HG03521 (cell line): ENCODE results near the gene NME2.
A peak's percentile ranks its signal among the peaks of the same experiment; 100 is the strongest.
"Not testable (repeated sequence)": the region's sequence is repeated elsewhere in the genome, so short reads cannot be mapped to it uniquely, and the experiment has no call there.

ENCODE experiments used
- ATAC-seq: cut with Tn5 transposase; IDR thresholded peaks from one replicate; pipeline ENCODE4 v1.9.1; 2021; ENCODE audit warnings: mild to moderate bottlenecking, moderate library complexity; ENCODE audit not compliant: unreplicated experiment

NME2 gene

GRCh38 chr17:51152766-51153209, 13.4 kb upstream of the NME2 start:
- no peak for ATAC-seq

- peak; percentile 95 for ATAC-seq
Observed at GRCh38 chr17:51153210-51154072, 12.8 kb upstream of the NME2 start, which contains the start of gene NME1. NME1 (plus strand) TSS chr17:51153559; CDS start chr17:51155655, 2,096 bp downstream.

GRCh38 chr17:51154176-51154575, 12.0 kb upstream of the NME2 start:
- ATAC-seq = no peak

GRCh38 chr17:51155416-51155815, 10.8 kb upstream of the NME2 start:
- no peak for ATAC-seq

- ATAC-seq = no peak
Observed at GRCh38 chr17:51159604-51160003, 6.6 kb upstream of the NME2 start.

GRCh38 chr17:51161541-51161940, 4.7 kb upstream of the NME2 start:
- ATAC-seq = no peak

- no peak for ATAC-seq
Observed at GRCh38 chr17:51164911-51165679, 1.1 kb upstream of the NME2 start.

GRCh38 chr17:51165680-51166197, 472 bp upstream of the NME2 start:
- peak; percentile 18 for ATAC-seq

GRCh38 chr17:51166987-51167931, 1.0 kb downstream of the NME2 start:
- peak; percentile 41 for ATAC-seq

- ATAC-seq = no peak
Observed at GRCh38 chr17:51169340-51169739, 3.1 kb downstream of the NME2 start.

GRCh38 chr17:51170736-51171135, 4.5 kb downstream of the NME2 start:
- ATAC-seq = no peak

GRCh38 chr17:51172030-51172429, 5.8 kb downstream of the NME2 start:
- not testable (repeated sequence) for ATAC-seq

GRCh38 chr17:51180486-51180885, 14.3 kb downstream of the NME2 start:
- ATAC-seq = no peak

GRCh38 chr17:51184124-51184523, 17.9 kb downstream of the NME2 start:
- no peak for ATAC-seq

GRCh38 chr17:51185763-51186332, 19.6 kb downstream of the NME2 start:
- no peak for ATAC-seq

- ATAC-seq = no peak
Observed at GRCh38 chr17:51188271-51188833, 22.1 kb downstream of the NME2 start.

GRCh38 chr17:51189162-51189561, 23.0 kb downstream of the NME2 start:
- ATAC-seq = no peak

GRCh38 chr17:51189628-51190027, 23.4 kb downstream of the NME2 start:
- no peak for ATAC-seq

GRCh38 chr17:51191895-51192294, 25.7 kb downstream of the NME2 start:
- no peak for ATAC-seq

GRCh38 chr17:51197754-51198153, 31.5 kb downstream of the NME2 start:
- no peak for ATAC-seq
